Measurements from ENCODE around the gene LRBA.
"Not testable (repeated sequence)": the region's sequence is repeated elsewhere in the genome, so short reads cannot be mapped to it uniquely, and the experiment has no call there.

Gene LRBA

DNA sequence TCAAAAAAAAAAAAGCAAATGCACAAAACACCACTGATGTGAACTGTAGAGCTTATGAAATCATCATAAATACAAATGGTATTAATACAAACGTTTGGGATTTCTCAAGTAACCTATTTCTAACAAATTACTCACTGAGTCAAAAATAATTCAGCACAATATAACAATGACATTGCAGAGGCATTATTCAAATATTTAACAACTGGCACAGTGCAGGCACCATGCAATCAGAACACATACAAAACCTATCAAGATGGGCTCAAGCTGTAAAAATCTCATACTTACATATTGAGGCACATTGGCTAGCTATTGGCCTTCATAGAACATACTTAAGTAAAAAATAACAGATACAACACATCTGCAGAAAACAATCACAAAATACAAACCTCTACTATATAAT is 81.1 kb downstream of the LRBA start:
- no peak for TF ChIP-seq CTCF (IDR thresholded peaks at IDR 0.05; ENCODE audit: low read length, missing control alignments)
- DNase-seq (ENCODE audit: low read depth), result no peak
- no peak overlapping the region for H3K4me3 ChIP-seq (replicated peaks; ENCODE audit: low read depth, low read length)

GRCh38 chr4:150931796-150932195 is 83.3 kb downstream of the LRBA start:
- TF ChIP-seq CTCF (IDR thresholded peaks at IDR 0.05; ENCODE audit: low read length, missing control alignments), result no peak
- no peak for DNase-seq (ENCODE audit: low read depth)
- H3K4me3 ChIP-seq (replicated peaks; ENCODE audit: low read depth, low read length), result no peak overlapping the region

GRCh38 chr4:150931005-150931404 is 84.1 kb downstream of the LRBA start:
- TF ChIP-seq CTCF (IDR thresholded peaks at IDR 0.05; ENCODE audit: low read length, missing control alignments), result no peak
- DNase-seq (ENCODE audit: low read depth), result no peak
- no peak overlapping the region for H3K4me3 ChIP-seq (replicated peaks; ENCODE audit: low read depth, low read length)

GRCh38 chr4:150923945-150924344 is 91.1 kb downstream of the LRBA start:
- no peak for TF ChIP-seq CTCF (IDR thresholded peaks at IDR 0.05; ENCODE audit: low read length, missing control alignments)
- H3K4me3 ChIP-seq (replicated peaks; ENCODE audit: low read depth, low read length), result no peak overlapping the region
- no peak for DNase-seq (ENCODE audit: low read depth)

GRCh38 chr4:150921486-150921885 is 93.6 kb downstream of the LRBA start:
- not testable (repeated sequence) for H3K4me3 ChIP-seq (replicated peaks; ENCODE audit: low read depth, low read length); DNase-seq (ENCODE audit: low read depth)

DNA sequence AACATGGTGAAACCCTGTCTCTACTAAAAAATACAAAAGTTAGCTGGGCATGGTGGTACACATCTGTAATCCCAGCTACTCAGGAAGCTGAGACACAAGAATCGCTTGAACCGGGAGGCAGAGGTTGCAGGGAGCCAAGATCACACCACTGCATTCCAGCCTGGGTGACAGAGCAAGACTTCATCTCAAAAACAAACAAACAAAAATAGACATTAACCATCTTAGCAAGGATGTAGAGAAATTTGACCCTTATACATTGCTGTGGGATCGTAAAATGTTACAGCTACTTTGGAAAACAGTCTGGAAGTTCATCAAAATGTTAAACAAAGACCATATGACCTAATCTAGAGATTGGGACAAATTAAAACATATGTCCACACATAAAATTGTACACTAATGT is 96.5 kb downstream of the LRBA start:
- not testable (repeated sequence) for DNase-seq (ENCODE audit: low read depth); H3K4me3 ChIP-seq (replicated peaks; ENCODE audit: low read depth, low read length)

GRCh38 chr4:150911326-150911725 is 103.8 kb downstream of the LRBA start:
- H3K4me3 ChIP-seq (replicated peaks; ENCODE audit: low read depth, low read length), result no peak overlapping the region
- TF ChIP-seq CTCF (IDR thresholded peaks at IDR 0.05; ENCODE audit: low read length, missing control alignments), result no peak
- no peak for DNase-seq (ENCODE audit: low read depth)

GRCh38 chr4:150909116-150909515 is 106.0 kb downstream of the LRBA start:
- no peak for TF ChIP-seq CTCF (IDR thresholded peaks at IDR 0.05; ENCODE audit: low read length, missing control alignments)
- H3K4me3 ChIP-seq (replicated peaks; ENCODE audit: low read depth, low read length), result no peak overlapping the region
- DNase-seq (ENCODE audit: low read depth), result no peak

Data from fibroblast of pulmonary artery (primary cell).